ENCODE measurements around the gene ANTXRL.
"Not testable (repeated sequence)": the region's sequence is repeated elsewhere in the genome, so short reads cannot be mapped to it uniquely, and the experiment has no call there.

ANTXRL gene

DNA sequence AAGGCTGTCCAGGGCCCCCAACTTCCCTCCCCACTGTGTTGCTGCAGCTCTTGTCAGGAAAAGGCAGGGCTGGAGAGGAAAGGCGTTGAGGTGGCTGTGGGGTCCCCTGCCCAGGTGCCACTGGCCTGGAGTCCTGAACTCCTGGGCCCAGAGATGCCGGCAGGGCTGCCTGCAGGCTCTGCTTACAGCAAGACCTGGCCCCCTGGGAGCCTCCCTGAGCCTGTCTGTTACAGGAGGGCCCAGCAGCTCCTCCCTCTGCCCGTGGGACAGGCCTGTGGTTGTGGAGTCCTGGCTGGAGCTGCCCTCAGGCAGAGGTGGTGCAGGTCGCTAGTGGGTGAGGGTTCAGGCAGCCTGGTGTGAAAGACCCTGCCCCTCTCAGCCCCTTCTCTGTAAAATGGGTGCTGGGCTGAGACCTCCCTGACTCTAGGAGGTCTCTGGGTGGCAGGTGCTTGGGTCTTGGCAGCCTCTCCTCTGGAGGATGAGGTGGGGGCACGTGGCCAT lies 9.9 kb downstream of the ANTXRL start:
- no peak for DNase-seq

DNA sequence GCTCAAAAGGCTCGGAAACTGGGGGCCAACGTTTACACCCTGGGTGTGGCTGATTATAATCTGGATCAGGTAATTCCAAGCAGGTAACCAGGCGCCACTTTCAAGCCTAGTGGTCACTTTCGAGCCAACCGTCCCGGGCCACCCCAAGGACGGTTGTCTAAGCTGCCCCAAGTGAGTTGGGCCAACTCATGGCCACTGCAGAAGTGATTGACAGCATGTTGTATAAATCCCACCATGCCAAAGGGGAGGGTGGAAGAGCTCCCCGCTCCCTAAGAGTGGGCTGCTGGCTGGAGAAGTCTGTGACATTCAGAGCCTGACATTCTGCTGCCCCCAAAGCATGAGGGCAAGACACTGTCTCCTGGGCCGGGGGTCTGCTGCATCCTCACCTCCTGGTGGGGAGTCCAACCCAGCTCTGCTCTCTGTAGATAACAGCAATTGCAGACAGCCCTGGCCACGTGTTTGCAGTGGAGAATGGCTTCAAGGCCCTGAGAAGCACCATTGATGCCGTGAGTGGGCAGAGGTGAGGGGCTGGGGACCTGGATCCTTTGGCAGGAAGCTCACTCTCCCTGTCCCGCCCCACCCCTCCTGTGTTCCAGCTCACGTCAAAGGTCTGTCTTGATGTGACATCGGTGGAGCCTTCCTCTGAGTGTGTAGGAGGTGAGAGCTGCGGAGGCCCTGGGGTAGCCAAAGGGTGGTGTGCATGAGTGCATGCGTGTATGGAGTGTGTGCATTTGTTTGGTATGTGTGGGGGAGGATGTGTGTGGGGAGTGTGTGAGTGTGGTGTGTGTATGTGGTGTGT lies 10.8 kb downstream of the ANTXRL start:
- no peak for DNase-seq

DNA sequence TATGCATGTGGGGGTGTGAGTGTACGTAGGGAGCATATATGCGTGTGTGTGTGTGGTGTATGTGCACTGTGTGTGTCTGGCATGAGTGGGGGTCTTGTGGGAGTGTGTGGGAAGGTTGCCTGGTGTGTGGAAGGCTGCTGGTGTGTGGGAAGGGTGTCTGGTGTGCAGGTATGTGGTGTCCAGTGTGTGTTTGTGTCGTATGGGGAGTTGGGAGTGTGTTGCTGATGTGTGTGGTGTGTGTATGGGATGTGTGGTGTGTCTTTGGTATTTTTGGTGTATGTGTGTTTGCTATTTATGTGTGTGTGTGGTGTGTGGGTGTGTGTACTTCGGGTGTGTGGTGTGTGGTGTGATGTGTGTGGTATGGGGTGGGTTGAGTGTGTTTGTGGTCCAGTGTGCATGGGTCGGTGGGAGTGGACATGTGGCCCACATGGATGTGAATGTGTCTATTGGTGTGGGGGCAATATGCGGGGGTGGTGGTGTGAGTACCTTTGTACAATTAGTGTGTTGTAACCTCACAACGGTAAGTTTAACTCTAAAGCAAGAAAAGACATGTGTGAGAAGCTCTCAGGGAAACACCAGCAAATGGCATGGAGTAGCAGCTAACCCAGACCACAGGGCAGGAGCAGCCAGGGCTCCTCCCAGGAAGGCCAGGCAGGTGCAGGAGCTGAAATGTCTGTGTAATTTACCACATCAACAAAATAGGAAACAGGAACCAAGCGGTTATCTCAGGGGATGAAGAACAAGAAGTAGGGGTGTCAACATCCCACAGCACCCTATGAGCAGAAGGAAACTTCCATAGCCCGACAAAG lies 11.9 kb downstream of the ANTXRL start:
- DNase-seq = no peak

DNA sequence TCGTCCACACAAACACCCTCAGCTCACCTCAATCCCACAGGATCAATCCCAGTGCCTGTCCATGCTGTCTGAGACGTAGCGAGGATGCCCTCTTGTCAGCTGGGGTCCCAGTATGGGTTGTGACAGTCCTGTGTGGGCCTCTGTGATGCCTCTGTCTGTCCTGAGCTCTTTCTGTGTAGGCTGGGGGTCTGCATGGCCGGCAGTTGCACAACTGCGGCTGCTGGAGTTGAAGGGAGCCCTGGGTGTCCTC lies 12.4 kb downstream of the ANTXRL start:
- no peak for DNase-seq

DNA sequence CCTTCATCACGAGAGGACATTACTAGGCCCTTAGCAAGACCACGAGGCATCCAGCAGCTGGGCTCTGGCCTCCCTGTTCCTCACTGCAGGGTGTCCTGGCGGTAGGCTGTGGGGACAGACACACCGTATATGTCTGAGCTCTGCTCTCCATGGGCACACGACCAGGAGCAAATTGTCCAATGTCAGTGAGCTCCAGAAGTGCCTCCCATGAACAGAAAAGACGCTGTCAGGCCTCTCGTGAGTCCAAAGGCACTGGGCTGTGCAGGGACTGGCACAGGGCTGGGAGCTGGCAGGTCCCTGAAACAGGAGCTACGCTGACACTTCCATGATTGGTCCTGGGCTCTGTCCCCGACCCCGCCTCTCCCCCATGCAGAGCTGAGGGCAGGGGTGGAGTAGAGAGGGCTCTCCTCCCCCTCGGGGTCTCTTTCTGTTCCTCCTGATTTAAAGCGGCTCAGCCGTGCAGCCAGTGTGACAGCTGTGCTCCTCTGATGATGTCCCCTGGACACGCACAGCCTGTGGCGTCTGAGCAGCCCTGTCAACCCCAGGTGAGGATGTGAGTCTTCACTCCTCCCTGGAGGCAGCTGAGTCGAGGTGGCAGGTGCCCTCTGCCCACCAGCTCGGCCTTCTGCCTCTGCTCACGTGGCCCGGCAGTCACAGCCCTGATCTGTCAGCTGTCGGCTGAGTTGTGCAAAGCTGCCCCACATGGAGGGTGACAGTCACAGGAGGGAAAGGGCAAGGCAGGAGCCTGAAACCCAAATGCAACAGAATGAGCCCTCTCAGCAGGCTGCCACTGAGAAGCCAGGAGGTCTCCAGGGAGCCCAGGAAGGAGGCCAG lies 13.0 kb downstream of the ANTXRL start:
- no peak for DNase-seq

DNA sequence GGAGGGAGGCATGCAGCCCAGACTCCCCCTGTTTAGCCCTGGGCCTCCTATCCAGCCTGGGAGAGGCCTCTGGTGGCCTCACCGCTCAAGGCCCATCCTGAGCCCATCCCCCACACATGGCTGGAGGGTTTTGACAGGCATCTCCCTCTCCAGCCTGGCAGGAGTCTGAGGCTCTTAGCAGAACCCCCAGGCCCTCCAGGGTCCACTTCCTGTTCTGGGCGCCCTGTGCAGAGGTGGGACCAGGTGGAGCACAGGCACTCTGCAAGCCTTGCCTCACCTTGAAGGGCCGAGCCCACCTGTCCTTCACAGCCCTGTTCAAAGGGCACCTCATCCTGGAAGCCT lies 13.5 kb downstream of the ANTXRL start:
- DNase-seq = not testable (repeated sequence)

DNA sequence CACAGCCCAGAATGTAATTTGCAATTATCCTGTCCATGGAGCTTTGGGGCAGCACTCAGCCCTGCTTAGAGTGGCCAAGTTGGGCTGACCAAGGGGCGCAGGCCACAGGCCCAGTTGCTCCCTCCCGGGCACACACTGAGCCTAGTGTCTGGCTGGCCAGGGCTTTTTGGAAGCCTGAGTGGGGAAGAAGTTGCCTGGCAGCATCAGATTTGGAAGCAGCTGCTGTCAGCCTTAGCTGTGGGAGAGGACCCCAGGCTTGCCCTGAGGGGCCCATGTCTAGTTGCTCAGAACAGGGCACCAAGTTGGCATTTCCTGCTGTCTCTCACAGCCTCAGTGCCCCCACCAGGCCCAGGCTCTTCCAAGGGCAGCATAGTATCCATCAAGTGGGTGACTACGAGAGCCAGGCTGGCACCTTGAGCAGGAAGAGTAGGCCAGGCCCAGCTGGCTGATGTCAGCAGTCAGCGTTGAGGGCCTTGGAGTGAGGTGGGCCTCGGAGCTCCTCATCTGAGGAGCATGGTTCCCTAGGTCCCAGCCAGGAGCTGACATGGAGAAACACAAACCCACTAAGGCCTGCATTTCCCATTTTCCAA lies 14.4 kb downstream of the ANTXRL start:
- DNase-seq = no peak

DNA sequence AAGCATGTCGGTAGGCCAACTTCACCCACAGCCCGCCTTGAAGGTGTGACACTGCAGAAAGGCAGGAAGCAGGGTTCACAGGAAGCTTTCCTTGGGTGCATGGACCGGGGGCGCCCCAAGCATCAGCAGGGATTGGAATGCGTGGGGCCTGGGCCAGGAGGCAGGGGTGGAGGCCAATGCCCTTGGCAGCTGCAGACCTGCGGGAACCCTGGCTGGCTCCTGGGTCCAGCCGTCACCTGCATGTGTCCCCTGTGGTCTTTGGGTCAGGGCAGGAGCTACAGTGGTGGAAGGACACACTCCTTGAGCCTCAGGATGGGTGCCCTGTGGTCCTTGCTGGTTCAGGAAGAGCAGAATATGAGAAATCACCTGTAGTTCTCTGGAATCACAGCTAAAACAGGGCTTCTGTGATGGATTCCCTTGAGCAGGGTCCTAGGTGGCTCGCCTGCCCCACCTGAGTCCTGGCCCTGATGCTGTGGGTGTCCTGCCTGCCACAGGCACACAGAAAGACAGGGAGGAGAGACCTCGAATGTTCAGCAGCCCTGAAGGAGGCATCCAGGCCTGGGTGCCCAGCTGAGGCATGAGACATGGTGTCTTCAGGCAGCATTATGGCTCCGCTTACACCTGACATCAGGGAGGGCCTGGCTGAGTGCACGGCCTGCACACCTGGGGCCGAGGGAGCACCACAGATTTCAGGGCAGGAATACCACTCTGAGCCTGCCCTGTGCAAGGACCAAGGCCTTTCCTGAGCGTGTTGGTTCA lies 15.1 kb downstream of the ANTXRL start:
- DNase-seq = no peak

DNA sequence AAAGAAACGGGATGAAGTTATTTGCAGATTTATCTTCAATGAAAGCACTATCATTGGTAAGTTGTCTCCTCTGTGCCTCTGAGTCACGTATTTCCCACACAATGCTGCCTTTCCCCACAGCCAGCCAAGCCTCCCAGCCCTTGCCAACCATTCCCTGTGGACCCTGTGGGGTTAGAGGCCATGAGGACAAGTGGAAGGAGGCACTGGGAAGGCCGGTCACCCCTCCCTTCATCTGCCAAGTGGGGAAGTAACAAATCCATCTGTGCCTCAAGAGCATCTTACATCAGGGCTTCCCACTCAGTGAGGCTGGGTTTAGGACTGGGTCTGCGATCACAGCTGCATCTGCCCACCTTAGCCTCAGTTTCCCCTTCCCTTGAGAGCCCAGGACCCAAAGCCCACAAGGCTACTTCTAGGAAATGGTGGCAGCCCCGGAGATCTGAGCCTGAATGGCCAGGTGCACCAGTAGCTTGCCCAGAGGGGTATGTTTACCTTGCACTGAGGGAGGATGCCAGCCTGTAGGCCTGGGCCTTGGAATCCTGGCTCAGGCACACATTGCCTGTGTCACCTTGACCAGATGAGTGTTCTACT lies 16.1 kb downstream of the ANTXRL start:
- not testable (repeated sequence) for DNase-seq

DNA sequence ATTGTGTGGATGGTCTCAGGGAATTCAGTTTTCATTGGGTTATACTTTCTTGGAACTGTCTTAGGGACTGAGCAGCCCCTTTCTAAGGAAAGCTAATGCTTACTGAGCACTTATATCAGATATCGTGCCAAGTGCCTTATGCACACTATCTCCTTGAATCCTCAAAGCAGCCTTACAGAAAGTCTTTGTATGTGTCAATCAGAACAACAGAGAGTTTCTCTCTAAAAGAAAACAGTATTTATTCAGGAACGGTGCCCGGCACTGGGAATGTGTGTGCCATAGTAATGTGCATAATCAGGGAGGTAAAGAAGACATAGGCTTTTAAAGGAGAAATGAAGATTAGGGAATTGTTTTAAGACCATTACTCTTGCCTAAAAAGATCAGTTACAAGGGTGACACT lies 17.3 kb downstream of the ANTXRL start:
- no peak for DNase-seq

DNA sequence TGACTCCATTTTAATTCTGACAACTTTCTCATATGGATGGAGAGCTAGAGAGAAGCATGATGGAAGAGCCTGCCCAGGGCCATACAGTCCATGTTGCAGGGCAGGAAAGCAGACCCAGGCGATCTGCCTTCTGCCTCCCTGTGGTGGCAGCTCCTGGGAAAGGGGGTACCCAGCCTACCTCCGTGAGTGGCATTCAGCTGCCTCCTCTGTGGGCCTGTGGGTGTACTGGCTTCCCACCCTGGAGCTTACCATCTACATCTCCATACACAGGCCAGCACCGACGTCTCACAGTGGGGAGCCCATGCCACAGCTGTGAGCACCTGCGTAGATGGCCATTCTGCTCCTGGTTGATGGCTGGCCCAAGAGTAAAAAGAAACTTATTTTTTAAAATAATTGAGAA lies 17.9 kb downstream of the ANTXRL start:
- not testable (repeated sequence) for DNase-seq

DNA sequence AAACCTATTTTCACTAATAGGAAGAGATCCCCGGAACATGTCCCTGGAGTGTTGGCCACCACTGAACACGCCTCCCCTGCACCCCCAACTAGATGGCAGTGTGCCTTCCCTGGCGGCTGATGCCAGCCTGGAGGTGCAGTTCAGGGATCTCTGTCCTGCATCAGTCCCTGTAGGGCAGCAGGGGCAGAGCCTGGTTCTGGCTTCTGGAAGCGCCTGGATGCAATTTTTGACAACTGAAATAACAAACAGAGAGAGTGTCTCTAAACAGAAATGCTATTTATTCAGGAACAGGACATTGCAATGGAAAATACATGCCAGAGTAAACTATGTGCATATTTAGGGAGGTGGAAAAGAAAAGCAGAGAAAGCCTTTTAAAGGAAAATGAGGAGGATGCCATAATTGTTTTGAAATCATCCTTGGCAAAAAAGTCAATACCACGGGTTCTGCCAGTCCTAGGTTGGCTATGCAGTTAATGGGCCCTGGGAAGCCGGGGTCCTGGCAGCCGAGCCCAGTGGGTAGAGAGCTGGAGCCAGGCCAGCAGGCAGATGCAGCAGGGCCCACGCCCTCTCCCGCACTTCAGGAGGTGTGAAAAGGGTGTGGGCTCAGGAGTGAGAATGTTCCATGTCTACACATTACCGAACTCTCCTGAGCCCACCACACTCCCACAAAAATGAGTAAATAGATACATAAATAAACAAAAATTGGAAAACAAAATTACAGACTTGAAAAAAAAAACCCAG lies 18.5 kb downstream of the ANTXRL start:
- DNase-seq = no peak

DNA sequence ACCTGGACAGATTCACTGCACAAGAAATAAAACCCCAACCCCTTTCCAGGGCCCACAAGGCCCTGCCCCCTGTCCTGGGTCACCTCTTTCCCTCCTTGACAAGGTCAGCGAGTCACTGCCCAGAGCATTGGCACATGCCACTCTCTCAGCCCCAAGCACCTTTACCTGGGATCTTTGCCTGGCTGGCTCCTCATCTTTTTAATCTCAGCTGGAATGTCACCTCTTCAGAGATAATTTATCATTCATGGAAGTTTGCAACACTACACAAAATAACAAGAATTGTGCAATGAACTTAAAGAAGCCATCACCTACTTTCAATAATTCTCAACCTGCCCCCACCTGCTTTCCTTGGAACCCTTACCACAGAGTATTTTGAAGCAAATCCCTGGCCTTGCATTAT lies 19.2 kb downstream of the ANTXRL start:
- no peak for DNase-seq

DNA sequence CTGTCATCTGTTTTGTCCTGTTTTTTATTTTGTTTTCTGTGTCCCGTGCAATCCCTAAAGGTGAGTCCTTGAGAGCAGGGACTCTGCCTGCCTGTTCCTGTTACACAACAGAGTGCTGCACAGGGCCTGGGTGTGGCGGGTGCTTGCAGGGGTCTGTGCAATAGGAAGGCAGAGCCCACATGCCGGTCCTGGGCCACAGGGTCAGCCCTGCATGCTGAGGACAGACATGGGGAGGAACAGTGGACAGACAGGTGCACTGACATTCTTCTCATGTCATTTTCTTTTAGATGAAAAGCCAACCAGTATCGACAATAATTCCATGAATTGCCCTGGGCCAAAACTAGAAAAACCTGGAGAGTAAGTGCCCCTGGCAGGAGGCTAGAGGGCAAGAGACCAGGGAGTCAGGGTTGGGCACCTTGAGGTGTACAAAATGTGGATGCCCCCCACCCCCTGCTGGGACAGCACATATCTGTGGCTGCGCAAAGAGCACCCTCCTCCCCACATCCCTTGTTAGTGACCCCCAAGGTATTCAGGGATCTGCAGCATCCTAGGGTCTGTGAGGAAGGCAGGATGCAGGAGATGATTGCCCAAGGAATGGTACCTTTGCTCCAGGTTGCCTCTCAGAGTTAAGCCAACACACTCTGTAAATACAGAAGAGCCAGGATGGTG lies 19.9 kb downstream of the ANTXRL start:
- no peak for DNase-seq

DNA sequence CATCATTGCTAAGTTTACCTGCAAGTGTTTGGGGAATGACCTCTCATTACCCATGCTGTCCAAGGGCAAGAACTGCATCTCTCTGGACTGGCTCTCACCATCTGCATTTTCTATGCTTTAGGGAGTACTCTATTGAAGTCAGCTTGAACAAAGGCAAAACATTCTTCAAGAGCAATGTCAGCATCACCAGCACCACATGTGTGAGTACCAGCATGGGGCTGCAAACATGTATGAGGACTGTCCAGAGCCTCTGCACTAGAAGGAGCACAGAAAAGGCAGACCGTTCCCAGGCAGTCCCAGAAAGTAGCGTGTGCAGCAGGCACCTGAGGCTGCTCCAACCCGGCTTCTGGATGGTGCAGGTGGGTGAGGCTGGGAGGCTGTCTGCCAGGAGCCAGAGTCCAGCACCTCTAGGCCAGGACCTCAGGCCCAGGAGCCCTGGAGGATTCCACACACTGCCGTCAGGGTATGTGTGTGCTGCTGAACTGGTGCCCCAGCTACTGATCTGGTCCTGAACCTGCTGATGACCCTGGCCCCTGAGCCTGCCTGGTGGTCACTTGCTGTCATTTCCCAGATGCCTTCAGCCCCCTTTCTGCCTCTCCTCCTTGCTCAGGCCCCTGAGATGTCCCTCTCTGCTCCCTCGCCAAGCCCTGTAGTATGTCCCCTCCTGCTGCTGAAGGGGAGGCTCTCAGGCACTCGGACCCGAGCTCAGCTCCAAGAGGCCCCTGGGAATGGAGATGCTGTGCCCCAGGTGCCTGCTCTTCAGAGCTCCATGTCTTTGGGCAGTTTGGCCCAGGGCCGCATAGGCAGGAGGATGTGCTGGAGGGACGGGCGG lies 20.7 kb downstream of the ANTXRL start:
- DNase-seq = no peak

DNA sequence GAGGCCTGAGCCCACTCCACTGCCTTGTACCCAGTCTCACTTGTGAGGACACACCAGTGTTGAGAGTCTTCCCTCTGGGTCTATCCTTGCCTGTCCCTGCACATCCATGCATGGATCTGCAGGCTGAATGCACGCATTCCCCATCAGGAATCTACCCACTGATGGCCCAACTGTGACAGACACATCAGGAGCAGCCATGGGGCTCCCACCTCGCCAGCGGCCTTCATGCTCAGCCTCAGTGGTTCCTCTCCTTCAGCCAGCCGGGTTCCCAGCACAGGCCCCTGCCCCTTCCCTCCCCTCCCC lies 21.3 kb downstream of the ANTXRL start:
- DNase-seq = no peak

DNA sequence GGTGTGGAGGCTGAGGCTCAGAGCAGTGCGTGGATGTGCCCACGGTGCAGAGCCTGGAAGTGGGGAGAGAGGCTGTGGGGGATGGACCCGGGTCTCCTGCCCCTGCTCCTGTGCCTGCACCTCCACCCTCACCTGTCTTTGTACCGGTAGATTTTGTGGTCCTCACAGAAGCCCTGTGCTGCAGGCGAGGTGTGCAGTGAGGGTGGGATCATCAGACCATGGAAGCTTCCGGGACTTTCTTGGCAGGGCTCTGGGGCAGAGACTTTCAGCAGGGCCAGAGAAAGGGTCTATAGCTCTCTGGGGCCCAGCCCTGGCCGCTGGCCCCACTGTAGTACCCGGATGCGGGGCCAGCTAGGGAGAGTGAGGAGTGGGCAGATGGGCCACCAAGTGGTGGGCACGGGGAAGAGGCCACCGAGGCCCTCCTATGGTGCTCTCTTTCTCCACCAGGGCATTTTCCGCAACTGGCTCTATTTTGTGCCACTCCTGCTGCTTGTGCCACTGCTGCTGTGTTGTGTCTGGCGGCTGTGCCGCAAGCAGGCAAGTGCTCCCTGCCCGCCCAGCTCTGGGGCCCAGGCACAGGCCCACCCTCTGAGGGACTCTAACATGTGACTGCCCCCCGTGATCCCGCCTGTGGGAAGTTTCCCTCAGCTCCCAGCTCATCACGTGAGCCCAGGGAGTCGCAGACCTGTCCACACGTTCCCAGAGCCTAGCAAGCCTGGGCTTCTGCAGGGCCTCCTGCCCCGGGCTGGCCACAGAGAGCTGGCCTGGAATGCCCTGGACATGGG lies 22.1 kb downstream of the ANTXRL start:
- no peak for DNase-seq

DNA sequence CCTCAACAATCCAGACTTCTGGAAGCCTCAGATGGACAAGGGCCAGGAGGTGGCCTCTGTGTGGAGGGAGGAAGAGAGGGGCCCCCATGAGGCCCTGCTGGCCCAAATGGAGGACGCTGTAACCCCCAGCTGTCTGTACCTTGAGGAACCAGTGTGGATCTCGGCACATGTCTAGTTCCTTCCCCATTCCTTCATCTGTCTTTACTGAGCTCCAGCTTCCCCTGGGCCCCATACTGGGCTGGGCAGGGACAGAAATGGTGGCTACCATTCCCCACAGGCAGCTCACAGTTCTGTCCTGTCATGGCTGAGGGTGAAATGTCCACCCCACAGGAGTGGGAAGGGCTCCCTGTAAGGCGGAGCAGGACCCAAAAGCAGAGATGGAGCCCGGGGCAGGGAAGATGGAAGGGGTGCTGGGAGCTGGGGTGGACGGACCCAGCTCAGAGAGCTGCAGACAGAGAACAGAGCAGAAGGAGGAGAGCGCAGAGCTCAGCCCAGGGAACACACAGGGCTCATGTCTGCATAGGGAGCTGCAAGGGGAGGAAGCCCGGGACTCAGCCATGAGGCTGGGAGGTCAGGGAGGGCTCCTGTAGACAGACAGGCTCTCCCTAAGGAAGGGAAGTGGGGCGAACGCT lies 22.8 kb downstream of the ANTXRL start:
- no peak for DNase-seq

DNA sequence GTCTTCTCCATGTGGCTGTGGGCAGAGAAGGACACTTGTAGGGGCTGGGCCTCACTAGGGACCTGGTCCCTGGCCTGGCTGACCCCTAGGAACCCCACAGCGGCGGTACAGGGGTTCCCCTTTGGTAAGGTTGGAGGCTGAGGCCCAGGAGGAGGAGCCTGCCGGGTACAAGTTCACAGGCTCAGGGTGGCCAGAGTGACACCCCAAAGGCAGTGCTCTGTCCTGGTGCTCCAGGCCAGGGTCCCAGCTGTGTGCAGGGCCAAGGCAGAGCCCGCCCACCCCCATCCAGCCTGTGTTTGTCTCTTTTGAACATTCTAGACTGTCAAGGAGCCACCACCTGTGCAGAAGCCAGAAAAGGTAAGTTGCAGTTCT lies 23.3 kb downstream of the ANTXRL start:
- no peak for DNase-seq

All from NCI-H526 (cell line).